Keratinocyte (primary cell): Measurements from ENCODE around the gene A4GALT. TPM values are rescaled to one million over a fixed set of nuclear protein-coding genes. Genes with fewer than 3 reads are reported as not detected.
A peak's percentile ranks its signal among the peaks of the same experiment; 100 is the strongest.

ENCODE experiments used
- DNase-seq: peaks from one replicate; pipeline ENCODE4 v3.0.0-alpha.2; 2011; ENCODE audit warnings: low read depth, missing footprints, low spot score
- FAIRE-seq: peaks from 2 replicates; lab custom pipeline; 2011; peaks lifted over from hg19 to GRCh38; lab: Jason Lieb, UNC
- H2AFZ ChIP-seq: 2 replicates; pipeline ENCODE4 v1.6.0; 2012; ENCODE audit warnings: low read length, control low read depth, inconsistent platforms; ENCODE audit not compliant: control insufficient read depth
- H3K27ac ChIP-seq: 2 replicates; pipeline ENCODE4 v1.5.1; 2011; ENCODE audit warnings: low read length; ENCODE audit not compliant: control insufficient read depth, insufficient read depth
- H3K27me3 ChIP-seq: 3 replicates; pipeline ENCODE4 v1.6.0; 2011; ENCODE audit warnings: low read length; ENCODE audit not compliant: control insufficient read depth, insufficient read depth; ENCODE audit errors: extremely low read depth
- H3K36me3 ChIP-seq, 2 experiments: 2 replicates in 1 of 2; 3 replicates in 1 of 2; pipeline ENCODE4 v1.5.1; 2011; ENCODE audit warnings: low read length in 2 of 2, mild to moderate bottlenecking in 1 of 2; ENCODE audit not compliant: control insufficient read depth in 2 of 2, insufficient read depth in 2 of 2; ENCODE audit errors: extremely low read depth in 1 of 2
- H3K4me1 ChIP-seq: 3 replicates; pipeline ENCODE4 v1.5.1; 2011; ENCODE audit warnings: low read length; ENCODE audit not compliant: control insufficient read depth, insufficient read depth; ENCODE audit errors: extremely low read depth
- H3K4me2 ChIP-seq: 3 replicates; pipeline ENCODE4 v1.6.0; 2011; ENCODE audit warnings: low read depth, low read length; ENCODE audit not compliant: control insufficient read depth, insufficient read depth; ENCODE audit errors: extremely low read depth
- H3K4me3 ChIP-seq, 3 experiments: fragments of 200-600 bp in 1 of 3; sonication (generic) in 1 of 3; 2 replicates in 2 of 3; 3 replicates in 1 of 3; pipeline ENCODE4 v1.5.1; 2011 to 2016; ENCODE audit warnings: low read length in 3 of 3, mild to moderate bottlenecking in 3 of 3, control low read depth in 2 of 3, inconsistent platforms in 1 of 3, low read depth in 1 of 3, mixed read lengths in 1 of 3, mixed run types in 1 of 3, moderate library complexity in 1 of 3; ENCODE audit not compliant: control insufficient read depth in 2 of 3, insufficient read depth in 2 of 3; ENCODE audit errors: extremely low read depth in 1 of 3
- H3K79me2 ChIP-seq: 2 replicates; pipeline ENCODE4 v1.6.0; 2012; ENCODE audit warnings: low read length; ENCODE audit not compliant: control insufficient read depth, insufficient read depth
- H3K9ac ChIP-seq: 3 replicates; pipeline ENCODE4 v1.6.0; 2011; ENCODE audit warnings: low read length; ENCODE audit not compliant: control insufficient read depth, insufficient read depth; ENCODE audit errors: extremely low read depth
- H3K9me1 ChIP-seq: 3 replicates; pipeline ENCODE4 v1.6.0; 2011; ENCODE audit warnings: low read length; ENCODE audit not compliant: control insufficient read depth, insufficient read depth; ENCODE audit errors: extremely low read depth
- H3K9me3 ChIP-seq: 2 replicates; pipeline ENCODE4 v1.5.1; 2012; ENCODE audit warnings: low read depth, low read length; ENCODE audit not compliant: control insufficient read depth
- H4K20me1 ChIP-seq: 3 replicates; pipeline ENCODE4 v1.6.0; 2011; ENCODE audit warnings: low read length; ENCODE audit not compliant: control insufficient read depth, insufficient read depth; ENCODE audit errors: extremely low read depth
- EZH2 ChIP-seq: IDR thresholded peaks from one replicate; pipeline ENCODE4 v1.6.1; 2012; ENCODE audit warnings: inconsistent platforms, mild to moderate bottlenecking, low read length, moderate library complexity
- dilution Hi-C: fragments of 300-500 bp; cut with MboI; formaldehyde crosslinking; loops from one replicate; pipeline ENCODE4 v1.7.0; 2020; ENCODE audit warnings: low sequenced_read_pairs; ENCODE audit not compliant: extremely low pct_ligation_motif_present
- polyA plus RNA-seq, 5 experiments: library from polyadenylated mRNA; depleted of rRNA in 3 of 5; stranded (reverse) in 3 of 5; stranded (forward) in 1 of 5; unstranded in 1 of 5; fragments of >200 nt; gene quantifications; 1 replicate in 1 of 5; 2 replicates in 3 of 5; 3 replicates in 1 of 5; pipeline versions ENCODE4 v1.2.1 to v1.2.3, GENCODE V29; 2011 to 2012; ENCODE audit warnings: missing spikeins in 2 of 5, low read depth in 1 of 5, low replicate concordance in 1 of 5
- TF ChIP-seq, protein P1 (sequence below), 3 experiments: IDR thresholded peaks in 1 of 3; conservative IDR thresholded peaks in 1 of 3; optimal IDR thresholded peaks in 1 of 3; 2 replicates in 2 of 3; 3 replicates in 1 of 3; pipeline versions ENCODE3 to v1.5.1; 2011; ENCODE audit warnings: low read length in 3 of 3, mild to moderate bottlenecking in 3 of 3, moderate library complexity in 2 of 3, control low read depth in 1 of 3, inconsistent platforms in 1 of 3; ENCODE audit not compliant: insufficient read depth in 2 of 3; ENCODE audit errors: extremely low read depth in 1 of 3

A4GALT gene
- polyA plus RNA-seq, 1 donor (not counting 4 experiments of a cell fraction or from before 2014, with no cell fraction given) = 1.6 TPM

GRCh38 chr22:42646569-42647525, 73.8 kb downstream of the A4GALT start:
- no peaks in the 10 kb centered on the region for H3K9me3 ChIP-seq
- TF ChIP-seq EZH2 = no peak
- TF ChIP-seq, protein P1, sequence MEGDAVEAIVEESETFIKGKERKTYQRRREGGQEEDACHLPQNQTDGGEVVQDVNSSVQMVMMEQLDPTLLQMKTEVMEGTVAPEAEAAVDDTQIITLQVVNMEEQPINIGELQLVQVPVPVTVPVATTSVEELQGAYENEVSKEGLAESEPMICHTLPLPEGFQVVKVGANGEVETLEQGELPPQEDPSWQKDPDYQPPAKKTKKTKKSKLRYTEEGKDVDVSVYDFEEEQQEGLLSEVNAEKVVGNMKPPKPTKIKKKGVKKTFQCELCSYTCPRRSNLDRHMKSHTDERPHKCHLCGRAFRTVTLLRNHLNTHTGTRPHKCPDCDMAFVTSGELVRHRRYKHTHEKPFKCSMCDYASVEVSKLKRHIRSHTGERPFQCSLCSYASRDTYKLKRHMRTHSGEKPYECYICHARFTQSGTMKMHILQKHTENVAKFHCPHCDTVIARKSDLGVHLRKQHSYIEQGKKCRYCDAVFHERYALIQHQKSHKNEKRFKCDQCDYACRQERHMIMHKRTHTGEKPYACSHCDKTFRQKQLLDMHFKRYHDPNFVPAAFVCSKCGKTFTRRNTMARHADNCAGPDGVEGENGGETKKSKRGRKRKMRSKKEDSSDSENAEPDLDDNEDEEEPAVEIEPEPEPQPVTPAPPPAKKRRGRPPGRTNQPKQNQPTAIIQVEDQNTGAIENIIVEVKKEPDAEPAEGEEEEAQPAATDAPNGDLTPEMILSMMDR (optimal IDR thresholded peaks at IDR 0.05 in 1 of 3, IDR thresholded peaks at IDR 0.05 in 1 of 3, conservative IDR thresholded peaks at IDR 0.05 in 1 of 3; ENCODE audit: extremely low read depth in 1 of 3, insufficient read depth in 2 of 3, low read length in 3 of 3) = no peak
- H2AFZ ChIP-seq = no peak overlapping the region
- peaks cover 0 to 2% of the 10 kb centered on the region in 2 experiments for H3K36me3 ChIP-seq
- no peaks in the 10 kb centered on the region for H3K27me3 ChIP-seq
- no peak for DNase-seq
- peak overlapping the region; percentile 3 to 54 (median 26) for H3K4me3 ChIP-seq
- H3K4me1 ChIP-seq = peaks cover 46% of the 10 kb centered on the region
- peak overlapping the region; percentile 98 for H3K4me2 ChIP-seq
- dilution Hi-C loops = no loop called here
- H3K9me1 ChIP-seq = peaks cover 2% of the 10 kb centered on the region
- H3K9ac ChIP-seq = peak overlapping the region; percentile 70
- no peak for FAIRE-seq
- peaks cover 67% of the 10 kb centered on the region for H3K79me2 ChIP-seq
- peak overlapping the region; percentile 56 for H3K27ac ChIP-seq
- H4K20me1 ChIP-seq = no peaks in the 10 kb centered on the region

GRCh38 chr22:42645938-42646568, 74.6 kb downstream of the A4GALT start:
- Histone ChIP-seq H3K27me3 (no peaks in the 10 kb centered on the region), H3K4me2 (peak overlapping the region; percentile 80), H3K4me3 (peak overlapping the region; percentile 3 to 31 (median 26)), H3K9ac (peak overlapping the region; percentile 70), H3K79me2 (peaks cover 75% of the 10 kb centered on the region), H3K9me1 (peaks cover 2% of the 10 kb centered on the region), H3K4me1 (peaks cover 46% of the 10 kb centered on the region), H3K9me3 (no peaks in the 10 kb centered on the region), H4K20me1 (no peaks in the 10 kb centered on the region), H3K27ac (peak overlapping the region; percentile 56), H2AFZ (no peak overlapping the region), H3K36me3 (peaks cover 0 to 2% of the 10 kb centered on the region in 2 experiments)
- FAIRE-seq (peak; percentile 32), DNase-seq (no peak)
- dilution Hi-C loops = no loop called here
- TF ChIP-seq EZH2 = no peak
- TF ChIP-seq, protein P1 (optimal IDR thresholded peaks at IDR 0.05 in 1 of 3, IDR thresholded peaks at IDR 0.05 in 1 of 3, conservative IDR thresholded peaks at IDR 0.05 in 1 of 3; ENCODE audit: extremely low read depth in 1 of 3, insufficient read depth in 2 of 3, low read length in 3 of 3) = no peak
